ENCODE measurements around the gene GK2.

Gene GK2

GRCh38 chr4:79408063-79408462, at the start of gene GK2:
Gene GK2 (minus strand): TSS chr4:79408228. CDS start chr4:79408200, 28 bp downstream.
- DNase-seq (ENCODE audit: low read depth), result no peak

- no peak for DNase-seq (ENCODE audit: low read depth)
These were observed 47.2 kb upstream of the GK2 start for GRCh38 chr4:79455216-79455615.

- DNase-seq (ENCODE audit: low read depth), result no peak
These were observed 46.6 kb upstream of the GK2 start for GRCh38 chr4:79454656-79455055.

- no peak for DNase-seq (ENCODE audit: low read depth)
These were observed 42.0 kb upstream of the GK2 start for GRCh38 chr4:79450053-79450452.

GRCh38 chr4:79446145-79446544, 38.1 kb upstream of the GK2 start:
- DNase-seq (ENCODE audit: low read depth), result no peak

- no peak for DNase-seq (ENCODE audit: low read depth)
These were observed 37.3 kb upstream of the GK2 start for GRCh38 chr4:79445371-79445781.

- no peak for DNase-seq (ENCODE audit: low read depth)
These were observed 34.4 kb upstream of the GK2 start for GRCh38 chr4:79442422-79442821.

GRCh38 chr4:79439489-79439888, 31.5 kb upstream of the GK2 start:
- no peak for DNase-seq (ENCODE audit: low read depth)

- no peak for DNase-seq (ENCODE audit: low read depth)
These were observed 23.8 kb upstream of the GK2 start for GRCh38 chr4:79431839-79432238.

GRCh38 chr4:79429113-79429903, 21.3 kb upstream of the GK2 start:
- DNase-seq (ENCODE audit: low read depth), result no peak

GRCh38 chr4:79426989-79427388, 19.0 kb upstream of the GK2 start:
- DNase-seq (ENCODE audit: low read depth), result no peak

- no peak for DNase-seq (ENCODE audit: low read depth)
These were observed 17.6 kb upstream of the GK2 start for GRCh38 chr4:79425586-79425985.

- DNase-seq (ENCODE audit: low read depth), result no peak
These were observed 13.5 kb upstream of the GK2 start for GRCh38 chr4:79421483-79421882.

- DNase-seq (ENCODE audit: low read depth), result no peak
These were observed 5.9 kb upstream of the GK2 start for GRCh38 chr4:79413886-79414285.

- no peak for DNase-seq (ENCODE audit: low read depth)
These were observed 5.2 kb upstream of the GK2 start for GRCh38 chr4:79413032-79413885.

- DNase-seq (ENCODE audit: low read depth), result no peak
These were observed 3.4 kb downstream of the GK2 start for GRCh38 chr4:79404666-79405065.

GRCh38 chr4:79403356-79403755, 4.7 kb downstream of the GK2 start:
- DNase-seq (ENCODE audit: low read depth), result no peak

- DNase-seq (ENCODE audit: low read depth), result no peak
These were observed 5.6 kb downstream of the GK2 start for GRCh38 chr4:79402332-79402851.

GRCh38 chr4:79399076-79399475, 9.0 kb downstream of the GK2 start:
- DNase-seq (ENCODE audit: low read depth), result no peak

GRCh38 chr4:79397951-79398350, 10.1 kb downstream of the GK2 start:
- DNase-seq (ENCODE audit: low read depth), result no peak

- no peak for DNase-seq (ENCODE audit: low read depth)
These were observed 11.2 kb downstream of the GK2 start for GRCh38 chr4:79396794-79397193.

GRCh38 chr4:79395841-79396240, 12.2 kb downstream of the GK2 start:
- no peak for DNase-seq (ENCODE audit: low read depth)

GRCh38 chr4:79390890-79391289, 17.1 kb downstream of the GK2 start:
- DNase-seq (ENCODE audit: low read depth), result no peak

Measured in stromal cell of bone marrow (primary cell).